HG02798 (cell line): ENCODE data around the gene KCNIP3.

ENCODE experiments used
- ATAC-seq: cut with Tn5 transposase; IDR thresholded peaks from one replicate; pipeline ENCODE4 v1.9.1; 2021; ENCODE audit warnings: mild to moderate bottlenecking; ENCODE audit not compliant: unreplicated experiment, poor library complexity

The KCNIP3 gene

DNA sequence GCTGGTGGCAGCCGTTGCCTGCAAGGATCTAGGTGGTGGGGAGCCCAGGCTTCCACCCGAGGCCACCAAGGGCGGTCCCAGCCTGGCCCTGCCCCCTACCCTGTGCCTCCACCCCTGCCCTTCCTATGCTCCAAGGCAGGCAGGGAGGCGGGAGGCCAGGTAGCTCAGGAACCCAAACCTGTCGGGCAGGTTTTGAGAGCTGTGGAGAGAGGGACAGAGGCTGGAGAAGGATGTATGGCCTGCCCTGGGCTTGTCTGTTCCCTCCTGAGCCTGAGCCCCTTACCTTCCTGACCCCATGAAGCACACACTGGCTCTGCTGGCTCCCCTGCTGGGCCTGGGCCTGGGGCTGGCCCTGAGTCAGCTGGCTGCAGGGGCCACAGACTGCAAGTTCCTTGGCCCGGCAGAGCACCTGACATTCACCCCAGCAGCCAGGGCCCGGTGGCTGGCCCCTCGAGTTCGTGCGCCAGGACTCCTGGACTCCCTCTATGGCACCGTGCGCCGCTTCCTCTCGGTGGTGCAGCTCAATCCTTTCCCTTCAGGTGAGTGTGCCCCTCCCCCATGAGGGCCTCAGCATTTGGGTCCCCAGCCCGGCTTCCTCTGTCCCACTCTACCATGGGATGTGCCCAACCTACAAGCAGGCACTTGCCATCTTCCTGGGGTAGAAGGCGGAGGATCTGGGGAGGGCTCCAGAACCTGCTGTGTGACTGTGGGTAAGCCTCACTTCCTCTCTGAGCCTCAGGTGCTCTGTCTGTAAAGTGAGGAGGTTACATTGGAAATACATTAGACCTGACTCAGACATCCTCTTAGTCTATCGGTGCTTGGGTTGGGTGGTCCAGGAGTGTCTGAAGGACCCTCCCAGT is 22.6 kb upstream of the KCNIP3 start, which contains the start of gene PROM2:
Gene PROM2, plus strand, starts transcription at position 159 of the 860 bp plus-strand sequence. Its CDS starts 137 bp downstream, at position 296.
- ATAC-seq: no peak

DNA sequence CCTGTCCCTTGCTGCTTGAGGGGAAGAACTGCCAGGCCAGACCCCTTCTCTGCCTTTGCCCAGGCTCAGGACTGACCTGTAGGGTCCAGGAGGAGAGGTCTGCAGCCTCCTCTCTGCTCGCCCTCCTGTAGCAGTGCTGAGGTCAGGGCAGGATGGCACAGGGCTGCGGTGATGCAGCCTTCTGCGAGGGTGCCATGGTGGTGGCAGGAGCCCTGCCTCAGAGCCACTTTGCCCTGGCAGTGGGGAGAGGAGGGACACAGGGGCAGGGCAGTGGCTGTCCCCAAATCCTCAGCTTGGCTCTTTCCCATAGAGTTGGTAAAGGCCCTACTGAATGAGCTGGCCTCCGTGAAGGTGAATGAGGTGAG is 22.0 kb upstream of the KCNIP3 start:
- ATAC-seq: no peak

DNA sequence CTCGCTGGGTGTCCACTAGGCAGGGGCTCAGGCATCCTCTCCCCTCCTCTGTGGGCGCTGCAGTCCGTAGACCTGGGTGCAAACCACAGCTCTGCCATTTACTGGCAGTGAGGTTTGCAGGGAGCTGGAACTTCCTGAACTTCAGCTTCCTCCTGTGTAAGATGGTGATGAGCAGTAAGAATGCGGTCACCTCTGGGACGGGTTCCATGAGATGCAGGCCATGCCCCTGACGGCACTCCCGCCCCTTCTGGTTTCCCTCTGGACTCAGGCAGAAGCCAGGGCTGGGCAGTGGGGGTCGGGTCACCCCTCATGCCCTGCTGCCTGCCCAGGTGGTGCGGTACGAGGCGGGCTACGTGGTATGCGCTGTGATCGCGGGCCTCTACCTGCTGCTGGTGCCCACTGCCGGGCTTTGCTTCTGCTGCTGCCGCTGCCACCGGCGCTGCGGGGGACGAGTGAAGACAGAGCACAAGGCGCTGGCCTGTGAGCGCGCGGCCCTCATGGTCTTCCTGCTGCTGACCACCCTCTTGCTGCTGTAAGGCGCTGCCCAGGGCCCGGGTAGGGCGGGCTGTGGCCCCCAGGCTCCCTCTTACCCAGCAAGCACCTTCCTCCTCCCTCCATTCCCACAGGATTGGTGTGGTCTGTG is 21.4 kb upstream of the KCNIP3 start:
- ATAC-seq: no peak

- no peak for ATAC-seq
Observed at GRCh38 chr2:95276244-95276887, 20.8 kb upstream of the KCNIP3 start.

GRCh38 chr2:95276888-95277245 is 20.3 kb upstream of the KCNIP3 start:
- ATAC-seq: no peak

GRCh38 chr2:95277246-95277906 is 19.8 kb upstream of the KCNIP3 start:
- no peak for ATAC-seq

DNA sequence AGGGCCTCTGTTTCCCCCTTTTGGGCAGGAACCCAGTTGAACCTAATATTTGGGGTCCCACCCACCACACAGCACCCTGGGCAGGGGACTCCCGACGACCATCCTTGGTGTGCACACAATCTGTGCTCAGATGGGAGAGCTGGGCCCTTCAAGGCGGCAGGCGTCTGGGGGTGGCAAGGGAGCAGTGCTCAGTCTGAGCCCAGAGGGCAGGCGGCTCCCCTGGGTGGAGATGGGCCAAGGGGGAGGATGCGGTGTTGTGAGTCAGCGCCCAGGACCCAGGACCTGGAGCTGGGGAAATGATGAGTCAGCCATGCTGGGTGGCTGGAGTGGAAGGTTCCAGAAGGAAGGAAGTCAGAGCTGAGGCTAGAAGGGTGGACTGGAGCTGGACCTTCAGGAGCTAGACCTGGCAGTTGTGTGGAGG is 19.1 kb upstream of the KCNIP3 start:
- no peak for ATAC-seq

DNA sequence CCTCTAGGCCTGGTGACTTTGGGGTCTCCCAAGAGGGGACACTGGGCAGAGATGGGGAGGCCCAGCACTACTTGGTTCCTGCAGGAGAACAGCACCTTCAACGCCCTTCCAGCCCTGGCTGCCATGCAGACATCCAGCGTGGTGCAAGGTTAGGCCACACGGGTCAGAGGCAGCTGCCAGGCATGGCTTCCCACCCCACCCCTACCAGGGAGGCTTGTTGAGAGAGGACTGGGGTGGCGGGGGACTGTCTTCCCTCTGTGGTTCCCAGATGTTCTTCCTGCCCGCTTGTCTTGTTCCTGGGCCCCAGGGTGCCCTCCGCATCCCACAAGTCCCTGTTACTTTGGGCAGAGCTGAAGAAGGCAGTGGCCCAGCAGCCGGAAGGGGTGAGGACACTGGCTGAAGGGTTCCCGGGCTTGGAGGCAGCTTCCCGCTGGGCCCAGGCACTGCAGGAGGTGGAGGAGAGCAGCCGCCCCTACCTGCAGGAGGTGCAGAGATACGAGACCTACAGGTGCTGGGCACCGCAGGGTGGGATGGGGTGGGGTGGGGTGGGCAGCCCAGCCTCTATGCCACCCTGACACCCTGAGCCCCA is 18.4 kb upstream of the KCNIP3 start:
- ATAC-seq: no peak

GRCh38 chr2:95279435-95280035 is 17.6 kb upstream of the KCNIP3 start:
- ATAC-seq: no peak

- no peak for ATAC-seq
Observed at GRCh38 chr2:95281071-95281470, 16.1 kb upstream of the KCNIP3 start.

DNA sequence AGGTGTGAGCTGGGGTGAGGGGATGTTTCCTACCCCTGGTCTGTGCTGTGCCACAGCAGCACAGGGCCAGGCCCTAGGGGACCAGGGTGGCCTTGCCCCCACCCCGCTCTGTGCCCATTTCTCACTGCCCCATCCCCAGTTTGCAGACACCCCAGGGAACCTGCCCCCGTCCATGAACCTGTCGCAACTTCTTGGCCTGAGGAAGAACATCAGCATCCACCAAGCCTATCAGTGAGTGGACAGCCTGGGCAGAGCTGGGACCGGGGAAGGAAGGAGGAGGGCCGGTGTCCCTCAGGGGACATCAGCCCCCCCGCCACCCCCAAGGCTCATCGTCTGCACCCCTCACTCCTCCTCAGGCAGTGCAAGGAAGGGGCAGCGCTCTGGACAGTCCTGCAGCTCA is 15.4 kb upstream of the KCNIP3 start:
- ATAC-seq: no peak

DNA sequence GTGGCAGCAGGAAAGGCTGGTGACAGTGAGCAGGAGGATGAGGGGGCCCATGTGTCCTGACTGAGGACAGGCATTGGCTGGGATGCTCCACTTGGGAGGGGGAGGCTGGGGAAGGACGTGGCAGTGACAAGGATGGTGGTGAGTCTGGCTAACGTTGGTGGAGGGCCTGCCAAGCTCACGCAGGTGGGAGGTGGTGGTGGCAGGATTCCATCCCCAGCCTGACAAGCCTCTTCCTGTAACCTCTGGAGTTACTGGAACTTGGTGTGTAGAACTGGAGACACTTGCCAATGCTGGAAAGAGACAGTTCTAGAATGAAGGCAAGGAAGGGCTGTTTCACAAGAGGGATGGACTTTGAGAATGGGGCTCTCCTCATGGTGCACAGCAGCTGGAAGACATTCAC is 14.7 kb upstream of the KCNIP3 start:
- ATAC-seq: no peak

DNA sequence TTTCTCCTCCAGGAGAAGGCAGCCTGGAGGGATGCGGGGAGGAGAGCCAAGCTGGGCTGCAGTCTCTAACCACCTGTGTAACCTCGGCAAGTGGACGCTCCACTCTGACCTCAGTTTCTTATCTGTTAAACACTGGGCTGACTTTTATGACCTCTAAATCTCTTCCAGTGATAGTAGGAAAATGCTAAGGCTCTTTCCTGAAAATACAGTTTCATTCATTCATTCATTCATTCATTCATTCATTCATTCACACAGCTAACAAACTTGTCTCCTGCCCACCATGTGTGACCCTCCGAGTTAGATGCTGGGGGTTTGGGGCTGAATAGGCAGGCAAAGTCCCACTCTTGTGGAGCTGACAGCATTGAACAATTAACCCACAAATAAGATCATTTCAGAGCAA is 13.6 kb upstream of the KCNIP3 start:
- ATAC-seq: no peak

- ATAC-seq: no peak
Observed at GRCh38 chr2:95284886-95285541, 12.1 kb upstream of the KCNIP3 start.

GRCh38 chr2:95285542-95285932 is 11.6 kb upstream of the KCNIP3 start:
- no peak for ATAC-seq

GRCh38 chr2:95287336-95287735 is 9.8 kb upstream of the KCNIP3 start:
- ATAC-seq: no peak

DNA sequence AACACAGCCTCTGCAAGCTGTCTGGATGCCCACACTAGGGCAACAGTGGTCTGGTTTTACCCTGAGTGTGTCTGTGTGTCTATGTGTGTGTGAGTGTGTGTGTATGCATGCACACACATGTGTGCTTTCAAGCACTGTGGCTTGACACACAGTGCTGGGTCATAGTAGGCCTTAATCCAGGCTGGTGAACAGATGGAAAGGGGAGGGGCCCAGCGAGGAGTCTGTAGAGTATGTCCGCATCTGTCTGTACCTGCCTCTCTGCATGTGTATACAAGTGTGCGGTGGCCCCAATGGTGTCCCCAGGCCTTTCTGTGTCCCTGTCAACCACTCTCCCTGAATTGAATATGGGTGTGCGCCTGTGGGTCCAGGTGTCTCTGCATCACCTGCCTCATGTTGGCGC is 9.3 kb upstream of the KCNIP3 start:
- ATAC-seq: no peak

GRCh38 chr2:95289253-95289652 is 7.9 kb upstream of the KCNIP3 start:
- ATAC-seq: no peak

DNA sequence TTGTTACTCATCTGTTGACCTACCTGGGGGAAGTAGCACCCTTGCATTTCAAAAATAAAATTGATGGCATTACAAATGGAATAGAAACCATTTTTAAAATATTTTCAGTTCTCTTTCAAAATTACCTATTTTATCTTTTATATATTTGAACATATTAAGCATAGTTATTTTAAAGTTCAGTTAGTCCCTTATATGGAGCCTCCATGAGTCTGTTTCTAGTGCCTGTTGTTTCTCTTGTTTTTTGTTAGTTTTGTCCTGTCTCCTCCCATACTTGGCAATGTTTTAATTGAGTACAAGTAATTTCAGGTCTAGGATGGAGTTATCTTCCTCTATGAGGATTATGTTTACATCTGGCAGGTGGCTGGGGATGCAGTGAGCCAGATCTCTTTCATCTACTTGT is 5.9 kb upstream of the KCNIP3 start:
- no peak for ATAC-seq
